Measurements from ENCODE around the gene DCDC2C. TPM values are rescaled to one million over a fixed set of nuclear protein-coding genes. Genes with fewer than 3 reads are reported as not detected.

Gene DCDC2C
- polyA plus RNA-seq, 1 donor: 0.33 TPM

GRCh38 chr2:3769766-3770165 lies 66.4 kb downstream of the DCDC2C start:
- no peaks in the 10 kb centered on the region for H3K4me1 ChIP-seq (ENCODE audit: control insufficient read depth, insufficient read depth, low read length)
- H3K36me3 ChIP-seq (ENCODE audit: control insufficient read depth, insufficient read depth, low read length): no peaks in the 10 kb centered on the region
- no peaks in the 10 kb centered on the region for H3K9me3 ChIP-seq (ENCODE audit: control insufficient read depth, low read depth, low read length)
- DNase-seq: no peak
- H3K27ac ChIP-seq (ENCODE audit: low read length): no peak overlapping the region
- no peaks in the 10 kb centered on the region for H3K27me3 ChIP-seq (ENCODE audit: control insufficient read depth, insufficient read depth, low read length)
- no CpG with 5 or more reads among the region's 3 CpGs for WGBS (ENCODE audit: insufficient coverage, low lambda C conversion rate)
- no peak overlapping the region for H3K4me3 ChIP-seq (ENCODE audit: low read length)

GRCh38 chr2:3770724-3771415 lies 67.5 kb downstream of the DCDC2C start:
- Histone ChIP-seq H3K36me3 (ENCODE audit: control insufficient read depth, insufficient read depth, low read length) (no peaks in the 10 kb centered on the region), H3K27ac (ENCODE audit: low read length) (no peak overlapping the region), H3K4me3 (ENCODE audit: low read length) (no peak overlapping the region), H3K27me3 (ENCODE audit: control insufficient read depth, insufficient read depth, low read length) (no peaks in the 10 kb centered on the region), H3K9me3 (ENCODE audit: control insufficient read depth, low read depth, low read length) (no peaks in the 10 kb centered on the region), H3K4me1 (ENCODE audit: control insufficient read depth, insufficient read depth, low read length) (no peaks in the 10 kb centered on the region)
- no peak for DNase-seq
- no CpG with 5 or more reads among the region's 19 CpGs for WGBS (ENCODE audit: insufficient coverage, low lambda C conversion rate)

GRCh38 chr2:3771576-3771975 lies 68.2 kb downstream of the DCDC2C start:
- no peaks in the 10 kb centered on the region for H3K27me3 ChIP-seq (ENCODE audit: control insufficient read depth, insufficient read depth, low read length)
- no peaks in the 10 kb centered on the region for H3K4me1 ChIP-seq (ENCODE audit: control insufficient read depth, insufficient read depth, low read length)
- no peak overlapping the region for H3K27ac ChIP-seq (ENCODE audit: low read length)
- no peaks in the 10 kb centered on the region for H3K9me3 ChIP-seq (ENCODE audit: control insufficient read depth, low read depth, low read length)
- no peak for DNase-seq
- H3K36me3 ChIP-seq (ENCODE audit: control insufficient read depth, insufficient read depth, low read length): no peaks in the 10 kb centered on the region
- WGBS (ENCODE audit: insufficient coverage, low lambda C conversion rate): 100% methylated on average over 1 of the region's 13 CpGs
- H3K4me3 ChIP-seq (ENCODE audit: low read length): no peak overlapping the region

- Histone ChIP-seq H3K27ac (ENCODE audit: low read length) (no peak overlapping the region), H3K9me3 (ENCODE audit: control insufficient read depth, low read depth, low read length) (no peaks in the 10 kb centered on the region), H3K27me3 (ENCODE audit: control insufficient read depth, insufficient read depth, low read length) (no peaks in the 10 kb centered on the region), H3K4me3 (ENCODE audit: low read length) (no peak overlapping the region), H3K4me1 (ENCODE audit: control insufficient read depth, insufficient read depth, low read length) (no peaks in the 10 kb centered on the region), H3K36me3 (ENCODE audit: control insufficient read depth, insufficient read depth, low read length) (no peaks in the 10 kb centered on the region)
- no peak for DNase-seq
- WGBS (ENCODE audit: insufficient coverage, low lambda C conversion rate): no CpG with 5 or more reads among the region's 12 CpGs
These were observed 71.0 kb downstream of the DCDC2C start for GRCh38 chr2:3774336-3774735.

- Histone ChIP-seq H3K9me3 (ENCODE audit: control insufficient read depth, low read depth, low read length) (no peaks in the 10 kb centered on the region), H3K27ac (ENCODE audit: low read length) (no peak overlapping the region), H3K4me1 (ENCODE audit: control insufficient read depth, insufficient read depth, low read length) (no peaks in the 10 kb centered on the region), H3K27me3 (ENCODE audit: control insufficient read depth, insufficient read depth, low read length) (peaks cover 3% of the 10 kb centered on the region), H3K4me3 (ENCODE audit: low read length) (no peak overlapping the region), H3K36me3 (ENCODE audit: control insufficient read depth, insufficient read depth, low read length) (no peaks in the 10 kb centered on the region)
- 100% methylated on average over 1 of the region's 10 CpGs for WGBS (ENCODE audit: insufficient coverage, low lambda C conversion rate)
- DNase-seq: no peak
These were observed 72.9 kb downstream of the DCDC2C start for GRCh38 chr2:3776311-3776710.

GRCh38 chr2:3777966-3778365 lies 74.6 kb downstream of the DCDC2C start:
- H3K27ac ChIP-seq (ENCODE audit: low read length): no peak overlapping the region
- H3K4me3 ChIP-seq (ENCODE audit: low read length): no peak overlapping the region
- H3K36me3 ChIP-seq (ENCODE audit: control insufficient read depth, insufficient read depth, low read length): no peaks in the 10 kb centered on the region
- no peaks in the 10 kb centered on the region for H3K9me3 ChIP-seq (ENCODE audit: control insufficient read depth, low read depth, low read length)
- H3K4me1 ChIP-seq (ENCODE audit: control insufficient read depth, insufficient read depth, low read length): no peaks in the 10 kb centered on the region
- no CpG with 5 or more reads among the region's 11 CpGs for WGBS (ENCODE audit: insufficient coverage, low lambda C conversion rate)
- H3K27me3 ChIP-seq (ENCODE audit: control insufficient read depth, insufficient read depth, low read length): peaks cover 3% of the 10 kb centered on the region
- DNase-seq: no peak

- no peak overlapping the region for H3K4me3 ChIP-seq (ENCODE audit: low read length)
- no peaks in the 10 kb centered on the region for H3K36me3 ChIP-seq (ENCODE audit: control insufficient read depth, insufficient read depth, low read length)
- no peak overlapping the region for H3K27ac ChIP-seq (ENCODE audit: low read length)
- H3K27me3 ChIP-seq (ENCODE audit: control insufficient read depth, insufficient read depth, low read length): peaks cover 3% of the 10 kb centered on the region
- H3K9me3 ChIP-seq (ENCODE audit: control insufficient read depth, low read depth, low read length): no peaks in the 10 kb centered on the region
- no CpG with 5 or more reads among the region's 24 CpGs for WGBS (ENCODE audit: insufficient coverage, low lambda C conversion rate)
- DNase-seq: no peak
- no peaks in the 10 kb centered on the region for H3K4me1 ChIP-seq (ENCODE audit: control insufficient read depth, insufficient read depth, low read length)
These were observed 75.6 kb downstream of the DCDC2C start for GRCh38 chr2:3778851-3779495.

GRCh38 chr2:3779496-3780049 lies 76.2 kb downstream of the DCDC2C start:
- no CpG with 5 or more reads among the region's 10 CpGs for WGBS (ENCODE audit: insufficient coverage, low lambda C conversion rate)
- H3K27ac ChIP-seq (ENCODE audit: low read length): no peak overlapping the region
- no peak overlapping the region for H3K4me3 ChIP-seq (ENCODE audit: low read length)
- no peaks in the 10 kb centered on the region for H3K4me1 ChIP-seq (ENCODE audit: control insufficient read depth, insufficient read depth, low read length)
- peaks cover 3% of the 10 kb centered on the region for H3K27me3 ChIP-seq (ENCODE audit: control insufficient read depth, insufficient read depth, low read length)
- DNase-seq: no peak
- no peaks in the 10 kb centered on the region for H3K9me3 ChIP-seq (ENCODE audit: control insufficient read depth, low read depth, low read length)
- no peaks in the 10 kb centered on the region for H3K36me3 ChIP-seq (ENCODE audit: control insufficient read depth, insufficient read depth, low read length)

- Histone ChIP-seq H3K27me3 (ENCODE audit: control insufficient read depth, insufficient read depth, low read length) (peaks cover 3% of the 10 kb centered on the region), H3K9me3 (ENCODE audit: control insufficient read depth, low read depth, low read length) (no peaks in the 10 kb centered on the region), H3K27ac (ENCODE audit: low read length) (no peak overlapping the region), H3K36me3 (ENCODE audit: control insufficient read depth, insufficient read depth, low read length) (no peaks in the 10 kb centered on the region), H3K4me1 (ENCODE audit: control insufficient read depth, insufficient read depth, low read length) (no peaks in the 10 kb centered on the region), H3K4me3 (ENCODE audit: low read length) (no peak overlapping the region)
- peak; percentile 22 to 24 for DNase-seq
- 40% methylated on average over 2 of the region's 23 CpGs for WGBS (ENCODE audit: insufficient coverage, low lambda C conversion rate)
These were observed 77.4 kb downstream of the DCDC2C start for GRCh38 chr2:3780477-3781402.

GRCh38 chr2:3784731-3785130 lies 81.4 kb downstream of the DCDC2C start:
- WGBS (ENCODE audit: insufficient coverage, low lambda C conversion rate): 73% methylated on average over 3 of the region's 4 CpGs
- peaks cover under 1% of the 10 kb centered on the region for H3K27me3 ChIP-seq (ENCODE audit: control insufficient read depth, insufficient read depth, low read length)
- no peak overlapping the region for H3K27ac ChIP-seq (ENCODE audit: low read length)

More at GRCh38 chr2:3784731-3785130, 81.4 kb downstream of the DCDC2C start:
- Histone ChIP-seq H3K36me3 (ENCODE audit: control insufficient read depth, insufficient read depth, low read length) (no peaks in the 10 kb centered on the region), H3K9me3 (ENCODE audit: control insufficient read depth, low read depth, low read length) (no peaks in the 10 kb centered on the region), H3K4me3 (ENCODE audit: low read length) (no peak overlapping the region), H3K4me1 (ENCODE audit: control insufficient read depth, insufficient read depth, low read length) (no peaks in the 10 kb centered on the region)
- no peak for DNase-seq

Data from large intestine (tissue), 3 donors.